Measurements from ENCODE around the gene VAMP3. TPM values are rescaled to one million over a fixed set of nuclear protein-coding genes. Genes with fewer than 3 reads are reported as not detected.

VAMP3 gene
- total and polyA plus RNA-seq, 2 experiments from 2014 or later, result 173 to 195 TPM

DNA sequence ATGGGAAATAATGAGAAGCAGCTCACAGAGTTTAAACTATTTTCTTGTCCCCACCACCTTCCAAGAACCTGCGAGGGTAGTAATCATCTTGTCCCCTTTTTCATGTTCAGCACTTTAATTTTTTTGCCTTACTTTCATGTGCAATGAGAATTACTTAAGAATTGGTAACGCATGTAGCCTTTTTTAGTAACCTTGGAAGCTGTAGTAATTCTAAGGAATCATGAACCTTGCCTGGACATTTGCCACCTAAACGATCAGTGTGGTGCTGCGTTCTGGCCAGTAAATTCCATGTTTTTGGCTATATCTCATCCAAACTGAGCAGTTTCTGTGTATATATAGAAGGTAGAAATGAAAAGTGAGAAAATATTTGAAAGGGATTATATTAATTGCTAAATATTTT lies 3.9 kb upstream of the VAMP3 start:
- no peaks in the 10 kb centered on the region for H3F3A ChIP-seq (ENCODE audit: insufficient read depth)
- peaks cover 8% of the 10 kb centered on the region for H3K79me2 ChIP-seq (ENCODE audit: insufficient read depth)
- TF ChIP-seq EZH2phosphoT487 (IDR thresholded peaks at IDR 0.05; ENCODE audit: insufficient read depth, low read depth), result no peak
- no peak overlapping the region for H2AFZ ChIP-seq
- no peaks in the 10 kb centered on the region for H4K20me1 ChIP-seq (ENCODE audit: insufficient read depth)
- in situ Hi-C loops (cut with MboI), result no loop called here
- H3K4me1 ChIP-seq (ENCODE audit: insufficient read depth), result peaks cover 2% of the 10 kb centered on the region; the same call in 1 of the 2 replicates
- no peaks in the 10 kb centered on the region for H3K9me3 ChIP-seq (ENCODE audit: low read depth)
- no peak overlapping the region for H3K9ac ChIP-seq
- H3K4me2 ChIP-seq (ENCODE audit: unreplicated experiment), result no peak overlapping the region
- no peaks in the 10 kb centered on the region for H3K27me3 ChIP-seq (replicated peaks; ENCODE audit: insufficient read depth)
- H3K9me2 ChIP-seq (ENCODE audit: insufficient read depth), result no peaks in the 10 kb centered on the region
- H3K4me3 ChIP-seq, result no peak overlapping the region
- DNase-seq, result no peak
- H3K27ac ChIP-seq, result no peak overlapping the region
- 70 to 76% methylated on average over 4 of the region's 4 CpGs for WGBS, 2 experiments (ENCODE audit: low coverage in 1 of 2, low lambda C conversion rate in 2 of 2, missing lambda C conversion rate in 2 of 2)
- no peaks in the 10 kb centered on the region for H3K36me3 ChIP-seq (ENCODE audit: low read depth)

DNA sequence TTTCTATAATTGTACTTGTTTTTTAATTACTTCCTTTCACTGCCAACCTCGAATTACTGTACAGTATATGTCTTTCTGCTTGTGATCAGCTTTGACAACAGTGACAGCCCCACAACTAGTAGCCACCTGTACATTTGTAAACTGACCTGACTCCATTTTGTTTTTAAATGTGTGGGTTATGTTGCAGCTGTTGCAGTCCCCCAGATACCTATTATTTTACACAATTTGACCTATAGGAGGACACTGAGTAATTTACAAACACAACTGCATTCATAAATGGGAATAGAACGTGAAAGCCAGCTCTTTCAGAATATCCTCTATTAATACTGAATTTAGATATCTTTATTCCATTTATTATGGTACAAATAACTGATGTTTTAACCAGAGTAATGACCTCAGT lies 2.5 kb upstream of the VAMP3 start:
- no peak overlapping the region for H3K4me2 ChIP-seq (ENCODE audit: unreplicated experiment)
- H3K9me2 ChIP-seq (ENCODE audit: insufficient read depth), result no peaks in the 10 kb centered on the region
- no peaks in the 10 kb centered on the region for H3K27me3 ChIP-seq (replicated peaks; ENCODE audit: insufficient read depth)
- 22 to 30% methylated on average over 2 of the region's 2 CpGs for WGBS, 2 experiments (ENCODE audit: low coverage in 1 of 2, low lambda C conversion rate in 2 of 2, missing lambda C conversion rate in 2 of 2)
- TF ChIP-seq EZH2phosphoT487 (IDR thresholded peaks at IDR 0.05; ENCODE audit: insufficient read depth, low read depth) (no peak), EZH2 (IDR thresholded peaks at IDR 0.05; ENCODE audit: insufficient read depth, poor library complexity, severe bottlenecking) (no peak)
- H3K9ac ChIP-seq, result no peak overlapping the region
- no peaks in the 10 kb centered on the region for H3F3A ChIP-seq (ENCODE audit: insufficient read depth)
- H2AFZ ChIP-seq, result no peak overlapping the region
- no peaks in the 10 kb centered on the region for H4K20me1 ChIP-seq (ENCODE audit: insufficient read depth)
- H3K79me2 ChIP-seq (ENCODE audit: insufficient read depth), result peaks cover 22% of the 10 kb centered on the region
- in situ Hi-C loops (cut with MboI), result no loop called here
- DNase-seq, result no peak
- H3K36me3 ChIP-seq (ENCODE audit: low read depth), result peaks cover 4% of the 10 kb centered on the region; the same call in 1 of the 2 replicates
- H3K9me3 ChIP-seq (ENCODE audit: low read depth), result no peaks in the 10 kb centered on the region
- H3K4me3 ChIP-seq, result no peak overlapping the region
- no peak overlapping the region for H3K27ac ChIP-seq
- H3K4me1 ChIP-seq (ENCODE audit: insufficient read depth), result peaks cover 6% of the 10 kb centered on the region; the same call in 1 of the 2 replicates

GRCh38 chr1:7769673-7770412 lies 1.3 kb upstream of the VAMP3 start:
- TF ChIP-seq EZH2phosphoT487 (IDR thresholded peaks at IDR 0.05; ENCODE audit: insufficient read depth, low read depth) (no peak), EZH2 (IDR thresholded peaks at IDR 0.05; ENCODE audit: insufficient read depth, poor library complexity, severe bottlenecking) (no peak)
- no peak for DNase-seq
- H4K20me1 ChIP-seq (ENCODE audit: insufficient read depth), result no peaks in the 10 kb centered on the region
- H3K4me3 ChIP-seq, result no peak overlapping the region
- H3K36me3 ChIP-seq (ENCODE audit: low read depth), result peaks cover 15% of the 10 kb centered on the region; the same call in 1 of the 2 replicates
- peak overlapping the region; percentile 97; the same call in 1 of the 2 replicates for H2AFZ ChIP-seq
- no peak overlapping the region for H3K4me2 ChIP-seq (ENCODE audit: unreplicated experiment)
- 83 to 89% methylated on average over 12 of the region's 12 CpGs for WGBS, 2 experiments (ENCODE audit: low coverage in 1 of 2, low lambda C conversion rate in 2 of 2, missing lambda C conversion rate in 2 of 2)
- H3F3A ChIP-seq (ENCODE audit: insufficient read depth), result no peaks in the 10 kb centered on the region
- H3K27me3 ChIP-seq (replicated peaks; ENCODE audit: insufficient read depth), result no peaks in the 10 kb centered on the region
- H3K9me3 ChIP-seq (ENCODE audit: low read depth), result no peaks in the 10 kb centered on the region
- H3K9me2 ChIP-seq (ENCODE audit: insufficient read depth), result no peaks in the 10 kb centered on the region
- no peak overlapping the region for H3K9ac ChIP-seq
- peaks cover 6% of the 10 kb centered on the region; the same call in 1 of the 2 replicates for H3K4me1 ChIP-seq (ENCODE audit: insufficient read depth)
- in situ Hi-C loops (cut with MboI), result no loop called here
- H3K27ac ChIP-seq, result no peak overlapping the region
- H3K79me2 ChIP-seq (ENCODE audit: insufficient read depth), result peaks cover 35% of the 10 kb centered on the region

- H3K79me2 ChIP-seq (ENCODE audit: insufficient read depth), result peaks cover 43% of the 10 kb centered on the region
- no peaks in the 10 kb centered on the region for H3K9me3 ChIP-seq (ENCODE audit: low read depth)
- peak overlapping the region; percentile 98 for H3K4me3 ChIP-seq
- H2AFZ ChIP-seq, result peak overlapping the region; percentile 97
- H3K27me3 ChIP-seq (replicated peaks; ENCODE audit: insufficient read depth), result no peaks in the 10 kb centered on the region
- no peak for TF ChIP-seq EZH2 (IDR thresholded peaks at IDR 0.05; ENCODE audit: insufficient read depth, poor library complexity, severe bottlenecking)
- TF ChIP-seq EZH2phosphoT487 (IDR thresholded peaks at IDR 0.05; ENCODE audit: insufficient read depth, low read depth), result no peak
- in situ Hi-C loops (cut with MboI), result no loop called here
- peak overlapping the region; percentile 96 for H3K9ac ChIP-seq
- H3K4me2 ChIP-seq (ENCODE audit: unreplicated experiment), result peak overlapping the region; percentile 83
- no peaks in the 10 kb centered on the region for H3K9me2 ChIP-seq (ENCODE audit: insufficient read depth)
- 21 to 31% methylated on average over 6 of the region's 6 CpGs for WGBS, 2 experiments (ENCODE audit: low coverage in 1 of 2, low lambda C conversion rate in 2 of 2, missing lambda C conversion rate in 2 of 2)
- H3K27ac ChIP-seq, result 0 out of 2 replicates have a peak overlapping the region, but pooled peaks have one; percentile 11
- peaks cover 6% of the 10 kb centered on the region; the same call in 1 of the 2 replicates for H3K4me1 ChIP-seq (ENCODE audit: insufficient read depth)
- H3K36me3 ChIP-seq (ENCODE audit: low read depth), result peaks cover 17% of the 10 kb centered on the region; the same call in 1 of the 2 replicates
- no peaks in the 10 kb centered on the region; the same call in 1 of the 2 replicates for H4K20me1 ChIP-seq (ENCODE audit: insufficient read depth)
- no peaks in the 10 kb centered on the region for H3F3A ChIP-seq (ENCODE audit: insufficient read depth)
- DNase-seq, result no peak
Observed at GRCh38 chr1:7770669-7770996, 463 bp upstream of the VAMP3 start.
